ENCODE measurements around the gene NNT.
"Not testable (repeated sequence)": the region's sequence is repeated elsewhere in the genome, so short reads cannot be mapped to it uniquely, and the experiment has no call there.

Gene NNT

DNA sequence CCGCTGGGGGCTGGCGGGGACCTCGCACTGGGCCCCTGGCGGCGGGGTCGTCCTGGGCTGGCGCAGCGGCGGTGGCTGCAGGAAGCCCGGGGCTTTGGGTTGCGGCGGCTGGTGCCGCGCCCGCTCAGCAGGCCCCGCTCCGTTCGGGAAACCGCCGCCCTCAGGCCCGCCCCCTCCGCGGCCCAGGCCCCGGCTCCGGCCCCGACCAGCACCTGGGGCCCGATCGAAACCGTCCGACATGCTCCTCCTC, 46.4 kb upstream of the NNT start:
- Histone ChIP-seq H2BK120ac (ENCODE audit: insufficient read depth, low read length, poor library complexity) (peak overlapping the region; percentile 99), H3K4me3 (ENCODE audit: low read depth, low read length) (peak overlapping the region; percentile 100), H2BK5ac (ENCODE audit: low read depth, low read length, poor library complexity) (peak overlapping the region; percentile 98), H3K18ac (ENCODE audit: low read length) (peak overlapping the region; percentile 100), H4K91ac (ENCODE audit: low read depth, low read length) (peak overlapping the region; percentile 99), H3K79me2 (ENCODE audit: control insufficient read depth, insufficient read depth, low read length, poor library complexity) (peaks cover 12% of the 10 kb centered on the region), H3K27ac (ENCODE audit: low read depth, low read length) (peak overlapping the region; percentile 97), H3K9ac (ENCODE audit: low read length) (peak overlapping the region; percentile 100), H4K12ac (ENCODE audit: low read depth, low read length) (peak overlapping the region; percentile 99), H3K79me1 (ENCODE audit: low read length) (peaks cover 11% of the 10 kb centered on the region), H3K14ac (ENCODE audit: low read length) (peak overlapping the region; percentile 100), H3K4ac (ENCODE audit: low read depth, low read length) (peak overlapping the region; percentile 100), H2AK5ac (ENCODE audit: low read length) (peak overlapping the region; percentile 100), H2AFZ (ENCODE audit: insufficient read depth, low read length, poor library complexity) (peak overlapping the region; percentile 100), H4K8ac (ENCODE audit: low read depth, low read length) (peak overlapping the region; percentile 100), H3K4me2 (ENCODE audit: low read length) (peak overlapping the region; percentile 89)
- H3K36me3 ChIP-seq (ENCODE audit: control insufficient read depth in 1 of 2, insufficient read depth in 2 of 2, low read length in 2 of 2); H3K27me3 ChIP-seq (ENCODE audit: insufficient read depth, low read length); H3K4me1 ChIP-seq (ENCODE audit: control insufficient read depth in 1 of 2, insufficient read depth in 2 of 2, low read length in 2 of 2); H3K9me3 ChIP-seq (ENCODE audit: insufficient read depth, low read depth, low read length); H2BK12ac ChIP-seq (ENCODE audit: low read length); H3K23ac ChIP-seq (ENCODE audit: low read length); DNase-seq: not testable (repeated sequence)
- no CpG with 5 or more reads among the region's 30 CpGs for WGBS (ENCODE audit: extremely low coverage, insufficient coverage, insufficient read length)

DNA sequence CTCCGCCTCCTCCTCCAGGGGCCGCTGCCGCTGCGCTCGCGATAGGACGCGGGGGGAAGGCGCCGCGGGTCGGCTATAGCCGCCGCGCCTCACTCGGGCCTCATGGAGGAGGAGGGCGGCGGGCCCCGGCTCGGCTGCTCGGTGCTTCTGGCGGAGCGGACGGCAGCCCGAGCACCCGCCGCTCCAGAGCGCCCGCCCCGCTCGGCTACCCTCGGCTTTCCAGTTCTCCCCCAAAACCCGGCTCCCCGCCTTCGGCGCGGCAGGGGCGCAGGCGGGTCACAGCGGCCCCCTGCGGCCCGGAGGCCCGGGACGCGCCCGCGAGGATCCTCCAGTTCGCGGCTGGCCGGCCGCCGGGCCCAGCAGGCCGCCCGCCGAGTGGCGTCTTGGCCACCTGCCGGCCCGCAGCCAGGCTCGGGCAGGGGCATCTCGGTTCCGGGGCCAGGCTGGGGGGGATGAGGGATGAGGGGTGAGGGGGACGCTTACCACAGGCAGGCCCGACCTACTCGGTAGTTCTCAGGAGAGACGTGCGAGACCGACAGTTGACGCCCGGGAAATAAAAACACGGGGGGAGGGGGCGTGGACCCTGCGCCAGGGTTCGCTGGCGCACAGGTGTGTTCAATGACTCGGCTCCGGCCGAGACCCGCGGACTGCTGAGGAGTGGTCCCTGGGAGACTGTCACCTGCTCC, 46.0 kb upstream of the NNT start, which contains the start of gene PAIP1:
Gene PAIP1 (minus strand): TSS at position 221 of the 686 bp plus-strand sequence. CDS start 231 bp downstream, outside the sequence.
- peak within 1 kb of the TSS; percentile 100 for H2AK5ac ChIP-seq (ENCODE audit: low read length)
- DNase-seq: peak; percentile 89 to 94
- H4K8ac ChIP-seq (ENCODE audit: low read depth, low read length): peak within 1 kb of the TSS; percentile 100
- peaks cover 1 to 2% of the 10 kb centered on the region in 2 experiments for H3K36me3 ChIP-seq (ENCODE audit: control insufficient read depth in 1 of 2, insufficient read depth in 2 of 2, low read length in 2 of 2)
- peak within 1 kb of the TSS; percentile 99 for H4K91ac ChIP-seq (ENCODE audit: low read depth, low read length)
- H3K4ac ChIP-seq (ENCODE audit: low read depth, low read length): peak within 1 kb of the TSS; percentile 100
- peak within 1 kb of the TSS; percentile 100 for H3K4me3 ChIP-seq (ENCODE audit: low read depth, low read length)
- H3K9ac ChIP-seq (ENCODE audit: low read length): peak within 1 kb of the TSS; percentile 100
- H3K18ac ChIP-seq (ENCODE audit: low read length): peak within 1 kb of the TSS; percentile 100
- peaks cover 11% of the 10 kb centered on the region for H3K79me1 ChIP-seq (ENCODE audit: low read length)
- H3K14ac ChIP-seq (ENCODE audit: low read length): peak within 1 kb of the TSS; percentile 100
- no CpG with 5 or more reads among the region's 79 CpGs for WGBS (ENCODE audit: extremely low coverage, insufficient coverage, insufficient read length)
- H2BK5ac ChIP-seq (ENCODE audit: low read depth, low read length, poor library complexity): peak within 1 kb of the TSS; percentile 98
- peak within 1 kb of the TSS; percentile 35 for H2BK12ac ChIP-seq (ENCODE audit: low read length)
- H3K27ac ChIP-seq (ENCODE audit: low read depth, low read length): peak within 1 kb of the TSS; percentile 97
- H2BK120ac ChIP-seq (ENCODE audit: insufficient read depth, low read length, poor library complexity): peak within 1 kb of the TSS; percentile 99
- H3K27me3 ChIP-seq (ENCODE audit: insufficient read depth, low read length): no peaks in the 10 kb centered on the region
- peak within 1 kb of the TSS; percentile 98 for H3K4me2 ChIP-seq (ENCODE audit: low read length)
- no peak within 1 kb of the TSS for H3K23ac ChIP-seq (ENCODE audit: low read length)
- no peaks in the 10 kb centered on the region for H3K9me3 ChIP-seq (ENCODE audit: insufficient read depth, low read depth, low read length)
- H2AFZ ChIP-seq (ENCODE audit: insufficient read depth, low read length, poor library complexity): peak within 1 kb of the TSS; percentile 100
- peaks cover 12% of the 10 kb centered on the region for H3K79me2 ChIP-seq (ENCODE audit: control insufficient read depth, insufficient read depth, low read length, poor library complexity)
- H3K4me1 ChIP-seq (ENCODE audit: control insufficient read depth in 1 of 2, insufficient read depth in 2 of 2, low read length in 2 of 2): peaks cover 2 to 3% of the 10 kb centered on the region in 2 experiments
- H4K12ac ChIP-seq (ENCODE audit: low read depth, low read length): peak within 1 kb of the TSS; percentile 99

DNA sequence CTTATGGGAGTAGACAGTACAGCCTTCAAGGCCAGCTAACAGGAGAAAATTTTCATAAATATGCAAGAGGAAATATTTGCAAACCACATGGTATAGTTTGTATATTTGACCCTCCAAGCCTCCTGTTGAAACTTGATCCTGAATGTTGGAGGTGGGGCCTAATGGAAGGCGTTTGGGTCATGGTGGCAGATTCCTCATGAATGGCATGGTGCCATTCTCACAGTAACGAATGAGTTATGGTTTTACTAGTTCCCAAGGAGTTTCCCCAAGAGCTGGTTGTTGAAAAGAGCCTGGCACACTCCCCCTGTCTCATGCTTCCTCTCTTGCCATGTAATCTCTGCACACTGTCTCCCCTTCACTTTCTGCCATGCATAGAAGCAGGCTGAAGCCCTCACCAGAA, 42.9 kb upstream of the NNT start:
- DNase-seq: no peak
- Histone ChIP-seq H3K27ac (ENCODE audit: low read depth, low read length) (no peak overlapping the region), H3K9ac (ENCODE audit: low read length) (no peak overlapping the region), H3K36me3 (ENCODE audit: control insufficient read depth in 1 of 2, insufficient read depth in 2 of 2, low read length in 2 of 2) (no peaks in the 10 kb centered on the region), H3K79me1 (ENCODE audit: low read length) (peaks cover 11% of the 10 kb centered on the region), H4K8ac (ENCODE audit: low read depth, low read length) (no peak overlapping the region), H3K18ac (ENCODE audit: low read length) (no peak overlapping the region), H3K79me2 (ENCODE audit: control insufficient read depth, insufficient read depth, low read length, poor library complexity) (peaks cover 9% of the 10 kb centered on the region), H2BK12ac (ENCODE audit: low read length) (no peak overlapping the region), H3K27me3 (ENCODE audit: insufficient read depth, low read length) (no peaks in the 10 kb centered on the region), H2BK5ac (ENCODE audit: low read depth, low read length, poor library complexity) (no peak overlapping the region), H2AK5ac (ENCODE audit: low read length) (no peak overlapping the region), H2BK120ac (ENCODE audit: insufficient read depth, low read length, poor library complexity) (no peak overlapping the region), H3K9me3 (ENCODE audit: insufficient read depth, low read depth, low read length) (no peaks in the 10 kb centered on the region), H4K12ac (ENCODE audit: low read depth, low read length) (no peak overlapping the region), H3K4me1 (ENCODE audit: control insufficient read depth in 1 of 2, insufficient read depth in 2 of 2, low read length in 2 of 2) (peaks cover 3 to 4% of the 10 kb centered on the region in 2 experiments), H3K4me2 (ENCODE audit: low read length) (no peak overlapping the region), H3K4ac (ENCODE audit: low read depth, low read length) (no peak overlapping the region), H4K91ac (ENCODE audit: low read depth, low read length) (no peak overlapping the region), H3K14ac (ENCODE audit: low read length) (no peak overlapping the region), H3K4me3 (ENCODE audit: low read depth, low read length) (no peak overlapping the region), H3K23ac (ENCODE audit: low read length) (no peak overlapping the region), H2AFZ (ENCODE audit: insufficient read depth, low read length, poor library complexity) (no peak overlapping the region)
- WGBS (ENCODE audit: extremely low coverage, insufficient coverage, insufficient read length): no CpG with 5 or more reads among the region's 2 CpGs

DNA sequence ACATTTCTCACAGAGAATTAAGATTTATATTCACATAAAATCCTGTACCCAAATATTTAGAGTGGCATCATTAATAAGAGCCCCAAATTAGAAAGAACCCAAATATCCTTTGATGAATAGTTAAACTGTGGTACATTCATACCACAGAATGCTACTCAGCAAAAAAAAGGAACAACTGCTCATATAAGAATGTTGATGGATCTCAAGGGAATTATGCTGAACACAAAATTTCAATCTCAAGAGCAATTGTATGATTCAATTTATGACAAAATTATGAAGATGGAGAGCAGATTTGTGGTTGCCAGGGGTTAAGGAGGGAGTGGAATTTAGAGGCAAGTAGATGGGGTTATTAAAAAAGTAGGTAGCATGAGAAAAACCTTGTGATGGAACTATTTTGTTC, 41.6 kb upstream of the NNT start:
- H4K91ac ChIP-seq (ENCODE audit: low read depth, low read length): no peak overlapping the region
- H3K4me2 ChIP-seq (ENCODE audit: low read length): no peak overlapping the region
- no peak overlapping the region for H3K14ac ChIP-seq (ENCODE audit: low read length)
- H2BK5ac ChIP-seq (ENCODE audit: low read depth, low read length, poor library complexity): no peak overlapping the region
- no peak overlapping the region for H4K8ac ChIP-seq (ENCODE audit: low read depth, low read length)
- H3K18ac ChIP-seq (ENCODE audit: low read length): no peak overlapping the region
- H4K12ac ChIP-seq (ENCODE audit: low read depth, low read length): no peak overlapping the region
- H3K23ac ChIP-seq (ENCODE audit: low read length): no peak overlapping the region
- no peaks in the 10 kb centered on the region for H3K9me3 ChIP-seq (ENCODE audit: insufficient read depth, low read depth, low read length)
- H3K4me3 ChIP-seq (ENCODE audit: low read depth, low read length): no peak overlapping the region
- peaks cover 6% of the 10 kb centered on the region for H3K79me1 ChIP-seq (ENCODE audit: low read length)
- no peak for DNase-seq
- no peak overlapping the region for H2BK120ac ChIP-seq (ENCODE audit: insufficient read depth, low read length, poor library complexity)
- peaks cover 3 to 4% of the 10 kb centered on the region in 2 experiments for H3K4me1 ChIP-seq (ENCODE audit: control insufficient read depth in 1 of 2, insufficient read depth in 2 of 2, low read length in 2 of 2)
- no peak overlapping the region for H3K27ac ChIP-seq (ENCODE audit: low read depth, low read length)
- no peak overlapping the region for H3K4ac ChIP-seq (ENCODE audit: low read depth, low read length)
- H3K36me3 ChIP-seq (ENCODE audit: control insufficient read depth in 1 of 2, insufficient read depth in 2 of 2, low read length in 2 of 2): no peaks in the 10 kb centered on the region
- peaks cover 5% of the 10 kb centered on the region for H3K79me2 ChIP-seq (ENCODE audit: control insufficient read depth, insufficient read depth, low read length, poor library complexity)
- no peak overlapping the region for H3K9ac ChIP-seq (ENCODE audit: low read length)
- H3K27me3 ChIP-seq (ENCODE audit: insufficient read depth, low read length): no peaks in the 10 kb centered on the region
- H2AK5ac ChIP-seq (ENCODE audit: low read length): no peak overlapping the region
- no peak overlapping the region for H2AFZ ChIP-seq (ENCODE audit: insufficient read depth, low read length, poor library complexity)
- H2BK12ac ChIP-seq (ENCODE audit: low read length): no peak overlapping the region

Data from trophoblast cell (in vitro differentiated cells and primary cell).